HG02885 (cell line): ENCODE results near the gene PIM1.
"Not testable (repeated sequence)": the region's sequence is repeated elsewhere in the genome, so short reads cannot be mapped to it uniquely, and the experiment has no call there.

ENCODE experiments used
- ATAC-seq: cut with Tn5 transposase; IDR thresholded peaks from one replicate; pipeline ENCODE4 v1.9.1; 2021; ENCODE audit warnings: mild to moderate bottlenecking; ENCODE audit not compliant: unreplicated experiment, poor library complexity

The PIM1 gene

GRCh38 chr6:37185949-37186720 is 16.2 kb downstream of the PIM1 start:
- ATAC-seq, result not testable (repeated sequence)

- no peak for ATAC-seq
These were observed 17.5 kb downstream of the PIM1 start for GRCh38 chr6:37187321-37188022.

- ATAC-seq, result no peak
These were observed 19.1 kb downstream of the PIM1 start for GRCh38 chr6:37188962-37189510.

- no peak for ATAC-seq
These were observed 20.2 kb downstream of the PIM1 start for GRCh38 chr6:37190159-37190535.

GRCh38 chr6:37192666-37193065 is 22.7 kb downstream of the PIM1 start:
- no peak for ATAC-seq

- ATAC-seq, result not testable (repeated sequence)
These were observed 24.9 kb downstream of the PIM1 start for GRCh38 chr6:37194886-37195285.

GRCh38 chr6:37196451-37196850 is 26.5 kb downstream of the PIM1 start:
- ATAC-seq, result not testable (repeated sequence)

GRCh38 chr6:37200085-37200484 is 30.1 kb downstream of the PIM1 start:
- ATAC-seq, result no peak

- ATAC-seq, result no peak
These were observed 31.8 kb downstream of the PIM1 start for GRCh38 chr6:37201726-37202125.

- no peak for ATAC-seq
These were observed 33.0 kb downstream of the PIM1 start for GRCh38 chr6:37202788-37203491.

GRCh38 chr6:37204014-37204751 is 34.2 kb downstream of the PIM1 start:
- ATAC-seq, result no peak

GRCh38 chr6:37205175-37205996 is 35.4 kb downstream of the PIM1 start:
- ATAC-seq, result no peak

- ATAC-seq, result no peak
These were observed 36.0 kb downstream of the PIM1 start for GRCh38 chr6:37205997-37206340.

- ATAC-seq, result no peak
These were observed 36.7 kb downstream of the PIM1 start for GRCh38 chr6:37206622-37207021.

GRCh38 chr6:37207903-37208456 is 38.0 kb downstream of the PIM1 start:
- no peak for ATAC-seq

GRCh38 chr6:37208793-37209192 is 38.8 kb downstream of the PIM1 start:
- no peak for ATAC-seq

- no peak for ATAC-seq
These were observed 39.7 kb downstream of the PIM1 start for GRCh38 chr6:37209461-37210205.

- peak; percentile 54 for ATAC-seq
These were observed 40.5 kb downstream of the PIM1 start for GRCh38 chr6:37210313-37210968.
